ENCODE measurements around the gene USP43.

USP43 gene

GRCh38 chr17:9702482-9702881 is 57.2 kb downstream of the USP43 start:
- Histone ChIP-seq H3K27ac (ENCODE audit: insufficient read depth, low read length, poor library complexity, severe bottlenecking) (no peak overlapping the region), H3K4me1 (ENCODE audit: control insufficient read depth, insufficient read depth, low read length, poor library complexity, severe bottlenecking) (no peaks in the 10 kb centered on the region), H3K4me3 (ENCODE audit: insufficient read depth, low read depth, low read length, poor library complexity, severe bottlenecking) (no peak overlapping the region), H3K36me3 (ENCODE audit: control insufficient read depth, insufficient read depth, low read length) (no peaks in the 10 kb centered on the region), H3K9me3 (ENCODE audit: control insufficient read depth, low read length) (no peaks in the 10 kb centered on the region), H3K27me3 (replicated peaks; ENCODE audit: control insufficient read depth, insufficient read depth, low read length, poor library complexity, severe bottlenecking) (no peaks in the 10 kb centered on the region)
- no peak for DNase-seq

DNA sequence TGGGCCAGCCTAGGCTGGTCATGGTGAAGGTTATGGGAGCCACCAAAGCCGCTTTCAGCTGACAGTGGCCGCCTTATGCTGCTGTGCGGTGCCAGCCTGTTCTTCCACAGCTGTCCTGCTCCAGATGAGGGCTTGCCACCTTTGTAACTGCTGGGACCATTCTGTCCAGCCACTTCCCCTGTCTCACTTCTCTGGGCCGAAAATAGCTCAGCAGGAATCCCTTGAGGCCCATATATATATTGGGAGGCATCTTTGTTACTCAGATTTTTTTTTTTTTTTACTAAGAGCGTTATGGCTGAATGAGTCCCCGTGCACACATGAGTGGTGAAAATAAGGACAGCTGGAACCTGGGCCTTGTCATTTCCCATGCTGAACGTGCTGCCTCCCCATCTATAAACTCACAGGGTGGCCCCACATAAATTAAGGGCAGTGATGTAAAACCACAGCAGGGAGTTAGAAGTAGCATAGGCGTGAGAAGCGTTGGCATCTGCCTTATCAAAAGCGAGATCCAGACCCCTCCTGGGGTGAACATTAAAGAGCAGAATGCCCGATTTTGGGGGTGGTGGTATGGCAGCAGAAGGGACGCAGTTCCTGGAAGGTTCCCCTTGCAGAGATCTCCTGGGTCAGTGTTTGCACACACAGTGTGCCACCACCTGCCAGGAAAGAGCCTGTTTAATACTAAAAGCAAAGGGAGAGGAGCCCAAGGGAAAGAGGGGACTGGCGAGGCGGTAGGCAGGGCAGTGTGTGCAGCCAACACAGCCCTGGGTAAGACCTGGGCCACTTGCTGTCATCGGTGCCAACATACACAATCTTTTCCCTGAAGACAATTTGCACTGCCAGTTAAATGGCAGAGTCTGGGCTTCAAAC is 57.8 kb downstream of the USP43 start:
- H3K4me1 ChIP-seq (ENCODE audit: control insufficient read depth, insufficient read depth, low read length, poor library complexity, severe bottlenecking): no peaks in the 10 kb centered on the region
- no peak overlapping the region for H3K4me3 ChIP-seq (ENCODE audit: insufficient read depth, low read depth, low read length, poor library complexity, severe bottlenecking)
- no peaks in the 10 kb centered on the region for H3K36me3 ChIP-seq (ENCODE audit: control insufficient read depth, insufficient read depth, low read length)
- DNase-seq: no peak
- no peaks in the 10 kb centered on the region for H3K27me3 ChIP-seq (replicated peaks; ENCODE audit: control insufficient read depth, insufficient read depth, low read length, poor library complexity, severe bottlenecking)
- H3K27ac ChIP-seq (ENCODE audit: insufficient read depth, low read length, poor library complexity, severe bottlenecking): no peak overlapping the region
- no peaks in the 10 kb centered on the region for H3K9me3 ChIP-seq (ENCODE audit: control insufficient read depth, low read length)

DNA sequence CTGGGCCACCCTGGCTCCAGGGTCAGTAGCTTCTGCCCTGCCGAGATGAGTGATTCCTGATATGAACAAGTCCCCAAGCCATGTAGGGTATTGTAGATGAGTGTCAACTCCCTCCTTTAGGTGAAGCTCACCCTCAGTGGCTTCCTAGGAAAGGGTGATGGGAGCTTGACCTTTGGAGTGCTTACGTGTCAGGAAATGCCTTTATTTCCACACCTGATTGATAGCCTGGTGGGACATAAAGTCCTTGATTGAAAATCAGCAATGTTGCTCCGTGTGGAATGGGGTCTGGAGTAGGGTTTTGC is 58.4 kb downstream of the USP43 start:
- Histone ChIP-seq H3K27ac (ENCODE audit: insufficient read depth, low read length, poor library complexity, severe bottlenecking) (no peak overlapping the region), H3K36me3 (ENCODE audit: control insufficient read depth, insufficient read depth, low read length) (no peaks in the 10 kb centered on the region), H3K4me3 (ENCODE audit: insufficient read depth, low read depth, low read length, poor library complexity, severe bottlenecking) (no peak overlapping the region), H3K4me1 (ENCODE audit: control insufficient read depth, insufficient read depth, low read length, poor library complexity, severe bottlenecking) (no peaks in the 10 kb centered on the region), H3K27me3 (replicated peaks; ENCODE audit: control insufficient read depth, insufficient read depth, low read length, poor library complexity, severe bottlenecking) (no peaks in the 10 kb centered on the region), H3K9me3 (ENCODE audit: control insufficient read depth, low read length) (no peaks in the 10 kb centered on the region)
- DNase-seq: no peak

DNA sequence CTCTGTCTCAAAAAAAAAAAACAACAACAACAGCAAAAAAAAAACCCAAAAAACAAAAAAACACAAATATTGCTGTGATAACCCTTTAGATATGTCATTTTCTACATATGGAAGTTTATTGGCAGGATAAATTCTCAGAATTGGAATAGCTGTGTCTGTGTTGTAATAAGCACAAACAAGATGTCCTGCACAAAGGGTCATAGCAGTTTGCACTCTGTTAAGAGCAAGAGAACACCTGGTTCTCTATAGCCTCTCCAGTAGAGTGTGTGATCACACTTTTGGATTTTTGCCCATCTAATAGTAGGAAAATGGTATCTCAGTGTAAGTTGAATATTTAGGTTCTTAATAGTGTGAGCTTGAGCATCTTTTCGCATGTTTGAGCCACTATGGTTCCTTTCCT is 60.4 kb downstream of the USP43 start:
- no peaks in the 10 kb centered on the region for H3K9me3 ChIP-seq (ENCODE audit: control insufficient read depth, low read length)
- H3K4me3 ChIP-seq (ENCODE audit: insufficient read depth, low read depth, low read length, poor library complexity, severe bottlenecking): no peak overlapping the region
- H3K27ac ChIP-seq (ENCODE audit: insufficient read depth, low read length, poor library complexity, severe bottlenecking): no peak overlapping the region
- DNase-seq: no peak
- H3K4me1 ChIP-seq (ENCODE audit: control insufficient read depth, insufficient read depth, low read length, poor library complexity, severe bottlenecking): no peaks in the 10 kb centered on the region
- H3K36me3 ChIP-seq (ENCODE audit: control insufficient read depth, insufficient read depth, low read length): no peaks in the 10 kb centered on the region
- no peaks in the 10 kb centered on the region for H3K27me3 ChIP-seq (replicated peaks; ENCODE audit: control insufficient read depth, insufficient read depth, low read length, poor library complexity, severe bottlenecking)

DNA sequence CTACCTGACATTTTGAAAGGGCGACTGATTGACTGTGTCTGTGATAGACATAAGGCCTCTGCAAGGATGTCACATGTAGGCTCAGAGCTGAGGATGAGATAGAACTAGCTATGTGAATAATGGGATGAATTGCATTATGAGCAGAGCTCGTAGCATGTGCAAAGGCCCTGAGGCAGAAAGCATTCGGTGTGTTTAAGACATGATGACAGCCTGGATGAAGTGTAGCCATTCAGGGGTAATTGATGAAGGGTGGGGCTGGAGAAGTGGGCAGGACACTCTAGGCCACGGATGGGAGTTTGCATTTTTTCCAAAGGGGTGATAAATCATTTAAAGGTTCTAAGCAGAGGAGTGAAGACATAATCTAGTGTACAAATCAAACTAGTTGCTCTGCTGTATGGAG is 62.6 kb downstream of the USP43 start:
- Histone ChIP-seq H3K27me3 (replicated peaks; ENCODE audit: control insufficient read depth, insufficient read depth, low read length, poor library complexity, severe bottlenecking) (no peaks in the 10 kb centered on the region), H3K27ac (ENCODE audit: insufficient read depth, low read length, poor library complexity, severe bottlenecking) (no peak overlapping the region), H3K9me3 (ENCODE audit: control insufficient read depth, low read length) (no peaks in the 10 kb centered on the region), H3K36me3 (ENCODE audit: control insufficient read depth, insufficient read depth, low read length) (no peaks in the 10 kb centered on the region), H3K4me3 (ENCODE audit: insufficient read depth, low read depth, low read length, poor library complexity, severe bottlenecking) (no peak overlapping the region), H3K4me1 (ENCODE audit: control insufficient read depth, insufficient read depth, low read length, poor library complexity, severe bottlenecking) (no peaks in the 10 kb centered on the region)
- no peak for DNase-seq

- no peaks in the 10 kb centered on the region for H3K4me1 ChIP-seq (ENCODE audit: control insufficient read depth, insufficient read depth, low read length, poor library complexity, severe bottlenecking)
- no peaks in the 10 kb centered on the region for H3K36me3 ChIP-seq (ENCODE audit: control insufficient read depth, insufficient read depth, low read length)
- no peaks in the 10 kb centered on the region for H3K9me3 ChIP-seq (ENCODE audit: control insufficient read depth, low read length)
- no peaks in the 10 kb centered on the region for H3K27me3 ChIP-seq (replicated peaks; ENCODE audit: control insufficient read depth, insufficient read depth, low read length, poor library complexity, severe bottlenecking)
- DNase-seq: no peak
- no peak overlapping the region for H3K4me3 ChIP-seq (ENCODE audit: insufficient read depth, low read depth, low read length, poor library complexity, severe bottlenecking)
- no peak overlapping the region for H3K27ac ChIP-seq (ENCODE audit: insufficient read depth, low read length, poor library complexity, severe bottlenecking)
Measured at GRCh38 chr17:9714801-9715200, 69.5 kb downstream of the USP43 start.

- Histone ChIP-seq H3K9me3 (ENCODE audit: control insufficient read depth, low read length) (no peaks in the 10 kb centered on the region), H3K27me3 (replicated peaks; ENCODE audit: control insufficient read depth, insufficient read depth, low read length, poor library complexity, severe bottlenecking) (no peaks in the 10 kb centered on the region), H3K4me1 (ENCODE audit: control insufficient read depth, insufficient read depth, low read length, poor library complexity, severe bottlenecking) (no peaks in the 10 kb centered on the region), H3K36me3 (ENCODE audit: control insufficient read depth, insufficient read depth, low read length) (no peaks in the 10 kb centered on the region), H3K4me3 (ENCODE audit: insufficient read depth, low read depth, low read length, poor library complexity, severe bottlenecking) (no peak overlapping the region), H3K27ac (ENCODE audit: insufficient read depth, low read length, poor library complexity, severe bottlenecking) (no peak overlapping the region)
- no peak for DNase-seq
Measured at GRCh38 chr17:9715503-9716016, 70.2 kb downstream of the USP43 start.

DNA sequence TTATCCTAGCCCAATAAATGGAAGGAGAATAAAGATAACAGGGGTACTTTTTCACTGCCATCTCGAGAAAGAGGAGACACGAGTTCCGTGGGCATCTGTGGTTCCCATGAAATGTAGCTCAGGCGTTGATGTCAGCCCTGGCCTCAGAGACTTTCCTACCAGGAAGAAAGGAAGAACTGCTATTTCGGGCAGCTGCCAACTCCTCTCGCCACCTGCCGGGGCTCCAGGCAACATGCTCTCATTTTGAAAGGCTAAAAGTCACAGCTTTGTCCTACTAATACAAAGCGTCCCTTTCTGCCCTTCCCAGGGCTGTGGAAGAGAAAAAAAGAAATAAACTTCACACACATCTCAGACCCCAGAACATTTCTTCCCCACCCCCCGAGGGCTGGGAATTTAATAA is 80.3 kb downstream of the USP43 start:
- no peak for DNase-seq
- Histone ChIP-seq H3K27me3 (replicated peaks; ENCODE audit: control insufficient read depth, insufficient read depth, low read length, poor library complexity, severe bottlenecking) (peaks cover 4% of the 10 kb centered on the region), H3K27ac (ENCODE audit: insufficient read depth, low read length, poor library complexity, severe bottlenecking) (no peak overlapping the region)

DNA sequence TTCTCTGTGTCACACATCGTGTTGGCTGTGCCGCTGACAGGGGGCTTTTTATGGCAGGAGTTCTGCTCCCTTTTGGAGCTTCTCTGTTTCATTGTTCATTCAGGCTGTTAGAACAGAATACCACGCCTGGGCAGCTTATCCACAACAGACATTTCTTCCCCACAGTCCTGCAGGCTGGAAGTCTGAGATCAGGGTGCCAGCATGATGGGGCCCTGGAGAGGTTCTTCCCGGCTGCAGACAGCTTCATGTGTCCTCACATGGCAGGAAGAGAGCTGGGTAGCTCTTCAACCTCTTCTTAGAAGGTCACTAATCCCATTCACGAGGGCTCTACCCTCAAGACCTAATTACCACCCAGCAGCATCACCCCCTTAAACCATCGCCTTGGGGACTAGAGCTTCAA is 81.0 kb downstream of the USP43 start:
- H3K36me3 ChIP-seq (ENCODE audit: control insufficient read depth, insufficient read depth, low read length): no peaks in the 10 kb centered on the region
- no peaks in the 10 kb centered on the region for H3K4me1 ChIP-seq (ENCODE audit: control insufficient read depth, insufficient read depth, low read length, poor library complexity, severe bottlenecking)
- no peak for DNase-seq
- no peak overlapping the region for H3K27ac ChIP-seq (ENCODE audit: insufficient read depth, low read length, poor library complexity, severe bottlenecking)
- no peaks in the 10 kb centered on the region for H3K9me3 ChIP-seq (ENCODE audit: control insufficient read depth, low read length)
- no peak overlapping the region for H3K4me3 ChIP-seq (ENCODE audit: insufficient read depth, low read depth, low read length, poor library complexity, severe bottlenecking)
- peaks cover 4% of the 10 kb centered on the region for H3K27me3 ChIP-seq (replicated peaks; ENCODE audit: control insufficient read depth, insufficient read depth, low read length, poor library complexity, severe bottlenecking)

More for the DNA sequence above, 80.3 kb downstream of the USP43 start:
- Histone ChIP-seq H3K4me3 (ENCODE audit: insufficient read depth, low read depth, low read length, poor library complexity, severe bottlenecking) (no peak overlapping the region), H3K4me1 (ENCODE audit: control insufficient read depth, insufficient read depth, low read length, poor library complexity, severe bottlenecking) (no peaks in the 10 kb centered on the region), H3K36me3 (ENCODE audit: control insufficient read depth, insufficient read depth, low read length) (no peaks in the 10 kb centered on the region), H3K9me3 (ENCODE audit: control insufficient read depth, low read length) (no peaks in the 10 kb centered on the region)

DNA sequence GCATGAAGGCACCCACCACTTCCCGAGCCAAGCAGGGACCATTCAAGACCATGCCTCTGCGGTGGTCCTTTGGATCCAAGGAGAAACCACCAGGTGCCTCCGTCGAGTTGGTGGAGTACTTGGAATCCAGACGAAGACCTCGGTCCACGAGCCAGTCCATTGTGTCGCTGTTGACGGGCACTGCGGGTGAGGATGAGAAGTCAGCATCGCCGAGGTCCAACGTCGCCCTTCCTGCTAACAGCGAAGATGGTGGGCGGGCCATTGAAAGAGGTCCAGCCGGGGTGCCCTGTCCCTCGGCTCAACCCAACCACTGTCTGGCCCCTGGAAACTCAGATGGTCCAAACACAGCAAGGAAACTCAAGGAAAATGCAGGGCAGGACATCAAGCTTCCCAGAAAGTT is 82.7 kb downstream of the USP43 start:
- Histone ChIP-seq H3K27ac (ENCODE audit: insufficient read depth, low read length, poor library complexity, severe bottlenecking) (no peak overlapping the region), H3K9me3 (ENCODE audit: control insufficient read depth, low read length) (no peaks in the 10 kb centered on the region), H3K4me1 (ENCODE audit: control insufficient read depth, insufficient read depth, low read length, poor library complexity, severe bottlenecking) (no peaks in the 10 kb centered on the region), H3K36me3 (ENCODE audit: control insufficient read depth, insufficient read depth, low read length) (no peaks in the 10 kb centered on the region), H3K27me3 (replicated peaks; ENCODE audit: control insufficient read depth, insufficient read depth, low read length, poor library complexity, severe bottlenecking) (peaks cover 4% of the 10 kb centered on the region), H3K4me3 (ENCODE audit: insufficient read depth, low read depth, low read length, poor library complexity, severe bottlenecking) (no peak overlapping the region)
- DNase-seq: no peak

All from effector memory CD4-positive, alpha-beta T cell (primary cell).